Muscle of leg (tissue), 11 donors: ENCODE results near the gene FCHSD2. TPM values are rescaled to one million over a fixed set of nuclear protein-coding genes. Genes with fewer than 3 reads are reported as not detected.
"Not testable (repeated sequence)": the region's sequence is repeated elsewhere in the genome, so short reads cannot be mapped to it uniquely, and the experiment has no call there.

ENCODE experiments used
- DNase-seq: peaks from one replicate; pipeline ENCODE4 v3.0.0; 2013
- H3K27ac ChIP-seq: one replicate; pipeline ENCODE4 v1.5.1; 2013; ENCODE audit warnings: mild to moderate bottlenecking, low read length, control low read depth
- H3K27me3 ChIP-seq: one replicate; pipeline ENCODE4 v1.6.1; 2013; ENCODE audit warnings: low read length; ENCODE audit not compliant: control insufficient read depth, insufficient read depth
- H3K36me3 ChIP-seq: one replicate; pipeline ENCODE4 v1.6.1; 2013; ENCODE audit warnings: low read length; ENCODE audit not compliant: control insufficient read depth, insufficient read depth
- H3K4me1 ChIP-seq: one replicate; pipeline ENCODE4 v1.6.1; 2013; ENCODE audit warnings: low read length; ENCODE audit not compliant: control insufficient read depth, insufficient read depth
- H3K4me3 ChIP-seq: one replicate; pipeline ENCODE4 v1.5.1; 2013; ENCODE audit warnings: low read length, control low read depth
- H3K9me3 ChIP-seq: replicated peaks from 2 replicates; pipeline ENCODE4 v1.6.1; 2013; ENCODE audit warnings: low read depth, low read length; ENCODE audit not compliant: control insufficient read depth
- WGBS: methylation state at CpG from one replicate; pipeline ENCODE4 v1.1.5; 2013; ENCODE audit warnings: missing lambda C conversion rate; ENCODE audit not compliant: insufficient coverage; 5-methylcytosine and 5-hydroxymethylcytosine counted together
- polyA plus RNA-seq, 8 donors: library from polyadenylated mRNA; unstranded; fragments of 120-200 nt; gene quantifications; one replicate each; pipeline versions ENCODE4 v1.2.1 to v1.2.3, GENCODE V29; 2013; ENCODE audit warnings: inconsistent platforms in 1 of 8, low replicate concordance in 1 of 8; ENCODE audit not compliant: insufficient read length in 8 of 8, insufficient read depth in 1 of 8
- total RNA-seq: library from RNA; stranded (reverse); fragments of 120-200 nt; gene quantifications from one replicate; pipeline ENCODE4 v1.2.4, GENCODE V29; 2013

The FCHSD2 gene
- total and polyA plus RNA-seq, 9 donors: 13.7 to 29.3 (median 24.2) TPM

GRCh38 chr11:72863916-72864315 lies 278.2 kb downstream of the FCHSD2 start:
- H3K27me3 ChIP-seq: no peaks in the 10 kb centered on the region
- WGBS: 33% methylated on average over 1 of the region's 1 CpG
- H3K36me3 ChIP-seq: peaks cover 7% of the 10 kb centered on the region
- no peak overlapping the region for H3K27ac ChIP-seq
- no peaks in the 10 kb centered on the region for H3K9me3 ChIP-seq
- DNase-seq: peak; percentile 65
- peaks cover 11% of the 10 kb centered on the region for H3K4me1 ChIP-seq
- no peak overlapping the region for H3K4me3 ChIP-seq

GRCh38 chr11:72863091-72863490 lies 279.0 kb downstream of the FCHSD2 start:
- peaks cover 11% of the 10 kb centered on the region for H3K4me1 ChIP-seq
- DNase-seq: no peak
- no peaks in the 10 kb centered on the region for H3K9me3 ChIP-seq
- H3K4me3 ChIP-seq: no peak overlapping the region
- H3K27ac ChIP-seq: no peak overlapping the region
- peaks cover 5% of the 10 kb centered on the region for H3K36me3 ChIP-seq
- no CpG with 5 or more reads among the region's 1 CpG for WGBS
- no peaks in the 10 kb centered on the region for H3K27me3 ChIP-seq

DNA sequence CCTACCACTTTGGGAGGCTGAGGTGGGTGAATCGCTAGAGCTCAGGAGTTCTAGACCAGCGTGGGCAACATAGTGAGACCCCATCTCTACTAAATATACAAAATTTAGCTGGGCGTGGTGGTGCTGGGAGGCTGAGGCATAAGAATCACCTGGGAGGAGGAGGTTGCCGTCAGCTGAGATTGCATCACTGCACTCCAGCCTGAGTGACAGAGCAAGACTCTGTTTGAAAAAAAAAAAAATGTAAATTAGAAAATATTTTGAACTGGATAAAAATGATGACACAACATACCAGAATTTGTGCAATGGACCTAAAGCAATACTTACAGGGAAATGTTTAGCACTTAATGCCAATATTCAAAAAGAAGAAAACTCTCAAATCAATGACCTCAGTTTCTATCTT lies 281.5 kb downstream of the FCHSD2 start:
- Histone ChIP-seq H3K27ac (no peak overlapping the region), H3K9me3 (no peaks in the 10 kb centered on the region), H3K27me3 (no peaks in the 10 kb centered on the region), H3K4me3 (no peak overlapping the region), H3K4me1 (peaks cover 10% of the 10 kb centered on the region), H3K36me3 (peaks cover 6% of the 10 kb centered on the region)
- no CpG with 5 or more reads among the region's 4 CpGs for WGBS
- no peak for DNase-seq

- H3K27me3 ChIP-seq: no peaks in the 10 kb centered on the region
- DNase-seq: no peak
- no peaks in the 10 kb centered on the region for H3K9me3 ChIP-seq
- no peak overlapping the region for H3K4me3 ChIP-seq
- peaks cover 6% of the 10 kb centered on the region for H3K4me1 ChIP-seq
- no peak overlapping the region for H3K27ac ChIP-seq
- H3K36me3 ChIP-seq: peaks cover 6% of the 10 kb centered on the region
- 100% methylated on average over 2 of the region's 4 CpGs for WGBS
Observed at GRCh38 chr11:72860010-72860409, 282.1 kb downstream of the FCHSD2 start.

DNA sequence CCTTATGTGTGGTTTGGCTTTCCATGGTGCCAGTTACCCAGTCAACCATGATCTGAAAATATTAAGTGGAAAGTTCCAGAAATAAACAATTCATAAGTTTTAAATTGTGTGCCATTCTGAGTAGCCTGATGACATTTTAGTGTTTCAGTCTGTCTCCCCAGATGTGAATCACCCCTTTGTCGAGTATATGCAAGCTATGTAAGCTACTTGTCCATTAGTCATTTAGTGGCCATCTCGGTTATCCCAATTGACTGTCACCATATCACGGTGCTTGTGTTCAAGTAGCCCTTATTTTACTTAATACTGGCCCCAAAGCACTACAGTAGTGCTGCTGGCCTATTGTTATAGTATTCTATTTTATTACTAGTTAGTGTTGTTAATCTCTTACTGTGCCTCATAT lies 283.0 kb downstream of the FCHSD2 start:
- Histone ChIP-seq H3K27ac (no peak overlapping the region), H3K4me1 (peaks cover 2% of the 10 kb centered on the region), H3K27me3 (no peaks in the 10 kb centered on the region), H3K9me3 (no peaks in the 10 kb centered on the region), H3K4me3 (no peak overlapping the region), H3K36me3 (peaks cover 6% of the 10 kb centered on the region)
- no peak for DNase-seq
- WGBS: 96% methylated on average over 2 of the region's 3 CpGs

DNA sequence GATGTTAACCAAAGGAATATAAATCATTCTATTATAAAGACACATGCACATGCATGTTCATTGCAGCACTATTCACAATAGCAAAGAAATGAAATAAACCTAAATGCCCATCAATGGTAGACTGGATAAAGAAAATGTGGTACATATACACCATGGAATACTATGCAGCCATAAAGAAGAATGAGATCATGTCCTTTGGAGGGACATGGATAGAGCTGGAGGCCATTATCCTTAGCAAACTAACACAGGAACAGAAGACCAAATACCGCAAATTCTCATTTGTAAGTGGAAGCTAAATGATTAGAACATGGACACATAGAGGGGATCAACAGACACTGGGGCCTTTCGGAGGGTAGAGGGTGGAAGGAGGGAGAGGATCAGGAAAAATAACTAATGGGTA lies 283.9 kb downstream of the FCHSD2 start:
- 100% methylated on average over 1 of the region's 2 CpGs for WGBS

GRCh38 chr11:72856551-72857345 lies 285.4 kb downstream of the FCHSD2 start:
- Histone ChIP-seq H3K27ac (peak overlapping the region; percentile 54), H3K27me3 (no peaks in the 10 kb centered on the region), H3K4me1 (no peaks in the 10 kb centered on the region), H3K9me3 (no peaks in the 10 kb centered on the region), H3K36me3 (peaks cover 6% of the 10 kb centered on the region), H3K4me3 (no peak overlapping the region)
- DNase-seq: peak; percentile 82
- 0% methylated on average over 1 of the region's 3 CpGs for WGBS

More for the DNA sequence above, 283.9 kb downstream of the FCHSD2 start:
- not testable (repeated sequence) for H3K27ac ChIP-seq, H3K27me3 ChIP-seq, H3K9me3 ChIP-seq, H3K4me3 ChIP-seq, H3K4me1 ChIP-seq, DNase-seq, H3K36me3 ChIP-seq

- DNase-seq: peak; percentile 48
- no peak overlapping the region for H3K27ac ChIP-seq
- no peak overlapping the region for H3K4me3 ChIP-seq
- peaks cover 6% of the 10 kb centered on the region for H3K36me3 ChIP-seq
- WGBS: 60% methylated on average over 1 of the region's 3 CpGs
- no peaks in the 10 kb centered on the region for H3K27me3 ChIP-seq
- H3K9me3 ChIP-seq: no peaks in the 10 kb centered on the region
- no peaks in the 10 kb centered on the region for H3K4me1 ChIP-seq
Observed at GRCh38 chr11:72856065-72856464, 286.1 kb downstream of the FCHSD2 start.

DNA sequence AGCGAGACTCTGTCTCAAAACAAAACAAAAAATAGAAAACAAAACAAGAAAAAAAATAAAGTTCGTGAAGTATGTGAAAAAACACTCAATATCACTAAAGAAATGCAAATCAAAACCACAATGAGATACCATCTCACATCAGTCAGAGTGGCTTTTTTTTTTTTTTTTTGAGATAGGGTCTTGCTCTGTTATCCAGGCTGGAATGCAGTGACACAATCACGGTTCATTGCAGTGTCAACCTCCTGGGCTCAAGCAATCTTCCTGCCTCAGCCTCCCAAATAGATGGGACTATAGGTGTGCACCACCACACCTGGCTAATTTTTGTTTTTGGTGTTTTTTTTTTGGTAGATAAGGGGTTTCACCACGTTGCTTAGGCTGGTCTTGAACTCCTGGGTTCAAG lies 290.4 kb downstream of the FCHSD2 start:
- Histone ChIP-seq H3K9me3 (no peaks in the 10 kb centered on the region), H3K27ac (no peak overlapping the region), H3K27me3 (no peaks in the 10 kb centered on the region), H3K4me1 (no peaks in the 10 kb centered on the region), H3K36me3 (peaks cover 7% of the 10 kb centered on the region), H3K4me3 (no peak overlapping the region)
- 80% methylated on average over 1 of the region's 4 CpGs for WGBS
- no peak for DNase-seq

DNA sequence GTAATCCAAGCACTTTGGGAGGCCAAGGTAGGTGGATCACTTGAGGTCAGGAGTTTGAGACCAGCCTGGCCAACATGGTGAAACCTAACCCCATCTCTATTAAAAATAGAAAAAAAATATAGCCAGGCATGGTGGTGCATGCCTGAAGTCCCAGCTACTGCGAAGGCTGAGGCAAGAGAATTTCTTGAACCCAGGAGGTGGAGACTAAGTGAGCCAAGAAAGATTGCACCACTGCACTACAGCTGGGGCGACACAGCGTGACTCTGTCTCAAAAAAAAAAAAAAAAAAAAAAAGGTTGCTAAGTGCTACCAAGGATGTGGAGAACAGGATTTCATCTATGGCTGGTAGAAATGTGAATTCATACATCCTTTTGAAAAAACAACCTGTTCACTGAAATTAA lies 291.3 kb downstream of the FCHSD2 start:
- WGBS: 100% methylated on average over 1 of the region's 3 CpGs
- no peak overlapping the region for H3K27ac ChIP-seq

More for the DNA sequence above, 291.3 kb downstream of the FCHSD2 start:
- Histone ChIP-seq H3K4me3 (no peak overlapping the region), H3K27me3 (no peaks in the 10 kb centered on the region), H3K4me1 (no peaks in the 10 kb centered on the region), H3K36me3 (peaks cover 7% of the 10 kb centered on the region), H3K9me3 (no peaks in the 10 kb centered on the region)
- no peak for DNase-seq
